Mucosa of descending colon (tissue), 3 donors: ENCODE data around the gene MED15. TPM values are rescaled to one million over a fixed set of nuclear protein-coding genes. Genes with fewer than 3 reads are reported as not detected.

Experiments used
- ATAC-seq: fragments of 200-7000 bp; cut with Tn5 transposase; one replicate; pipeline ENCODE4 v1.9.1; 2020; ENCODE audit warnings: mild to moderate bottlenecking, moderate library complexity
- DNase-seq, 3 donors: peaks; one replicate each; pipeline ENCODE4 v3.0.0-alpha.2; 2020
- H3K36me3 ChIP-seq: fragments of 200-600 bp; one replicate; pipeline ENCODE4 v1.8.0; 2021; ENCODE audit warnings: low read depth, mild to moderate bottlenecking
- H3K4me1 ChIP-seq: fragments of 200-600 bp; one replicate; pipeline ENCODE4 v1.8.0; 2021; ENCODE audit warnings: low read depth, mild to moderate bottlenecking
- H3K4me3 ChIP-seq: fragments of 200-600 bp; one replicate; pipeline ENCODE4 v1.8.0; 2021; ENCODE audit warnings: mild to moderate bottlenecking
- H3K9me3 ChIP-seq: fragments of 200-600 bp; one replicate; pipeline ENCODE4 v1.8.0; 2021; ENCODE audit warnings: mild to moderate bottlenecking
- intact Hi-C, 2 donors: fragments of 100-400 bp; cut with DNase I in 1 of 2; cut with micrococcal nuclease in 1 of 2; formaldehyde crosslinking; loops; one replicate each; pipeline versions ENCODE4 v1.11.0 to v1.11.1; 2022; cut with DNase I, micrococcal nuclease
- total RNA-seq, 3 donors: library from RNA; stranded (reverse); fragmentation: NEBNext Ultra II Directional in 2 of 3; extraction: Animal tissue kit (Norgen Biotek cat#: 25700) in 2 of 3; gene quantifications; one replicate each; pipeline versions ENCODE4 v1.2.1 to v1.2.4, GENCODE V29; 2021 to 2023
- TF ChIP-seq, protein P1 (sequence below): fragments of 200-600 bp; IDR thresholded peaks from one replicate; pipeline ENCODE4 v1.8.0; 2022; ENCODE audit warnings: antibody characterized with exemption, mild to moderate bottlenecking
- donor health status: DM: no; HTN: no; CAD: no; lungs with moderate emphysema.
- donor health status: DM: no; HTN: no; CAD: no.
- donor health status: DM: no; HTN: yes; CAD: no.

MED15 gene
- total RNA-seq, 3 donors from 2014 or later: 99.9 to 125 (median 114) TPM

DNA sequence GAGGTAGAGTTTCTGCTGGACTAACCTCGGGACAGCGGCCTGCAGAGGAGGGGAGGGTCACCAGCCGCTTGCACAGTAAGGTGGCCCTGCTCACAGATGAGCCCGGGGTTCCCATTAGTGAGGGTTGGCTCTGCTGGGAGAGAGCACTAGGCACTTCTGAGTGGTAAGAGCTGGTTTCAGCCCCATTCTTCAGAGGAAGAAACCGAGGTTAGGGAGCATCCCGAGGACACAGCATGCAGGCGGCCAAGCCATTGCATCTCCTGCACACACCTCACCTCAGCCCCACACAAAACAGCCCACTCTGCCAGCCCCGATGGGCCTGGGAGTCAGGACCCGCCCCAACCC lies 99.3 kb downstream of the MED15 start:
- TF ChIP-seq, protein P1, sequence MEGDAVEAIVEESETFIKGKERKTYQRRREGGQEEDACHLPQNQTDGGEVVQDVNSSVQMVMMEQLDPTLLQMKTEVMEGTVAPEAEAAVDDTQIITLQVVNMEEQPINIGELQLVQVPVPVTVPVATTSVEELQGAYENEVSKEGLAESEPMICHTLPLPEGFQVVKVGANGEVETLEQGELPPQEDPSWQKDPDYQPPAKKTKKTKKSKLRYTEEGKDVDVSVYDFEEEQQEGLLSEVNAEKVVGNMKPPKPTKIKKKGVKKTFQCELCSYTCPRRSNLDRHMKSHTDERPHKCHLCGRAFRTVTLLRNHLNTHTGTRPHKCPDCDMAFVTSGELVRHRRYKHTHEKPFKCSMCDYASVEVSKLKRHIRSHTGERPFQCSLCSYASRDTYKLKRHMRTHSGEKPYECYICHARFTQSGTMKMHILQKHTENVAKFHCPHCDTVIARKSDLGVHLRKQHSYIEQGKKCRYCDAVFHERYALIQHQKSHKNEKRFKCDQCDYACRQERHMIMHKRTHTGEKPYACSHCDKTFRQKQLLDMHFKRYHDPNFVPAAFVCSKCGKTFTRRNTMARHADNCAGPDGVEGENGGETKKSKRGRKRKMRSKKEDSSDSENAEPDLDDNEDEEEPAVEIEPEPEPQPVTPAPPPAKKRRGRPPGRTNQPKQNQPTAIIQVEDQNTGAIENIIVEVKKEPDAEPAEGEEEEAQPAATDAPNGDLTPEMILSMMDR: no peak
- H3K4me1 ChIP-seq: no peaks in the 10 kb centered on the region
- H3K36me3 ChIP-seq: no peaks in the 10 kb centered on the region
- DNase-seq (no peak), ATAC-seq (no peak)
- no peaks in the 10 kb centered on the region for H3K9me3 ChIP-seq
- intact Hi-C loops: no loop called here
- no peak overlapping the region for H3K4me3 ChIP-seq

- no peaks in the 10 kb centered on the region for H3K4me1 ChIP-seq
- no peaks in the 10 kb centered on the region for H3K36me3 ChIP-seq
- no peaks in the 10 kb centered on the region for H3K9me3 ChIP-seq
- ATAC-seq (no peak), DNase-seq (no peak)
- TF ChIP-seq, protein P1: no peak
- no peak overlapping the region for H3K4me3 ChIP-seq
- intact Hi-C loops: no loop called here
Measured at GRCh38 chr22:20607157-20607907, 99.9 kb downstream of the MED15 start.

GRCh38 chr22:20610243-20610686 lies 102.9 kb downstream of the MED15 start:
- ATAC-seq (no peak), DNase-seq (no peak)
- H3K36me3 ChIP-seq: no peaks in the 10 kb centered on the region
- no peak overlapping the region for H3K4me3 ChIP-seq
- intact Hi-C loops: no loop called here
- H3K9me3 ChIP-seq: no peaks in the 10 kb centered on the region
- no peaks in the 10 kb centered on the region for H3K4me1 ChIP-seq
- TF ChIP-seq, protein P1: no peak

DNA sequence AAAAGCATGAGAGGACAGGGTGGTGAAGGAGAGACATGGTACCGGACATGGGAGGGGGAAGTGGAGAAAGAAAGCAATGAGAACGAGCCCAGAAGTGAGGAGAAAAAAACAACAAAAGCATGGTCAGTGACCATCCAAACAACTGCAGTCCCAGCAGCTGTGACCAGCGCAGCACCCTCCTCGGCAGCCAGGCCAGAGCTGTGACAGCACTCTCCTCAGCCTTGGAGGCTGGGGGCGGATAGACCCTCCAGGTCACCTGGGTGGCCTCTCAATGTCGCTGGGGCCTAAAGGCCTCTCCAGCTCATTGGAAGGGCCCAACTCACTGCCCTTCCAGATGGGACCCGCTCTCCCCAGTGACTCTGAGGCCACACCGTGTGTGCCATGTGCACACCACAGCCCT lies 103.3 kb downstream of the MED15 start:
- TF ChIP-seq, protein P1: no peak
- Histone ChIP-seq H3K4me3 (no peak overlapping the region), H3K36me3 (no peaks in the 10 kb centered on the region), H3K9me3 (no peaks in the 10 kb centered on the region), H3K4me1 (no peaks in the 10 kb centered on the region)
- DNase-seq (no peak), ATAC-seq (no peak)
- intact Hi-C loops: no loop called here

DNA sequence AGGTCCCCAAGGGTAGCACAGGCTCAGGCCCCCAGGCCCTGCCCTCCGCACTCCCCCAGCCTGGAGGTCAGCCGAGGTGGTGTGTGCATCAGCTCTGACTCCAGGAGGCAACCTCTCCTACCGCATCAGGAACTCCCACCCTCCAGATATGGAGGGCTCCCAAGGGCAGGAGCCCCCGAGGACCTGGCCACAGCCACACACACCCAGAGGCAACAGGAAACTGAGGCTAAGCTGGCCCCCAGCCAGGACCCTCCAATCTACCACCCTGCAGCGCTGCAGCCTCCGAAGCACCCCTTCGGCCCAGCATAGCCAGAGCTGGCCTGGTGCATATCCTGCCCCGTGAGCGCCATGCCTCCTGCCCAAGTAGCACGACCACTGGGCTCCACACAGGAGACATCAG lies 104.0 kb downstream of the MED15 start:
- Histone ChIP-seq H3K9me3 (no peaks in the 10 kb centered on the region), H3K36me3 (no peaks in the 10 kb centered on the region), H3K4me1 (no peaks in the 10 kb centered on the region), H3K4me3 (no peak overlapping the region)
- intact Hi-C loops: no loop called here
- TF ChIP-seq, protein P1: no peak
- DNase-seq: no peak
- no peak for ATAC-seq

- no peak for ATAC-seq
- Histone ChIP-seq H3K4me1 (no peaks in the 10 kb centered on the region), H3K4me3 (no peak overlapping the region), H3K9me3 (no peaks in the 10 kb centered on the region), H3K36me3 (no peaks in the 10 kb centered on the region)
- intact Hi-C loops: no loop called here
- TF ChIP-seq, protein P1: no peak
- no peak for DNase-seq
Measured at GRCh38 chr22:20613301-20613700, 105.9 kb downstream of the MED15 start.
